Cardiac muscle cell (in vitro differentiated cells and primary cell): ENCODE data around the gene C1GALT1. TPM values are rescaled to one million over a fixed set of nuclear protein-coding genes. Genes with fewer than 3 reads are reported as not detected.

Experiments used
- DNase-seq, 2 donors: peaks; one replicate each; pipeline versions ENCODE4 v3.0.0 to v3.0.0-alpha.2; 2010 to 2017; ENCODE audit warnings: low read depth in 1 of 2, low spot score in 1 of 2
- H3K27ac ChIP-seq: fragments of 200-600 bp; sonication (generic); 2 replicates; pipeline ENCODE4 v1.5.1; 2016
- H3K27me3 ChIP-seq: fragments of 200-600 bp; sonication (generic); 2 replicates; pipeline ENCODE4 v1.6.0; 2016; ENCODE audit warnings: control low read depth
- H3K36me3 ChIP-seq: fragments of 200-600 bp; sonication (generic); 2 replicates; pipeline ENCODE4 v1.5.1; 2016; ENCODE audit warnings: control low read depth
- H3K4me1 ChIP-seq: fragments of 200-600 bp; sonication (generic); 2 replicates; pipeline ENCODE4 v1.8.1; 2017; ENCODE audit warnings: low read depth, mild to moderate bottlenecking, mixed run types
- H3K4me3 ChIP-seq: fragments of 200-600 bp; sonication (generic); 2 replicates; pipeline ENCODE4 v1.5.1; 2016; ENCODE audit warnings: mild to moderate bottlenecking
- H3K9me3 ChIP-seq: fragments of 200-600 bp; sonication (generic); 2 replicates; pipeline ENCODE4 v1.5.1; 2017; ENCODE audit warnings: low read depth, mild to moderate bottlenecking, control low read depth
- CTCF ChIP-seq: IDR thresholded peaks from 2 replicates; pipeline ENCODE4 v1.5.1; 2012; ENCODE audit warnings: low read depth, mild to moderate bottlenecking, low read length
- polyA plus RNA-seq: library from polyadenylated mRNA; unstranded; fragments of >200 nt; fragmentation: Nextera tagmentation; extraction: Ambion mirVana; gene quantifications from 2 replicates; pipeline ENCODE4 v1.2.1, GENCODE V29; 2016
- total RNA-seq: library from RNA; depleted of rRNA; stranded (reverse); fragments of >200 nt; gene quantifications from 2 replicates; pipeline ENCODE4 v1.2.3, GENCODE V29; 2016

The C1GALT1 gene
- total and polyA plus RNA-seq, 2 experiments from 2014 or later: 21.9 to 28.6 TPM

GRCh38 chr7:7254908-7255307 is 72.6 kb downstream of the C1GALT1 start:
- Histone ChIP-seq H3K4me1 (no peaks in the 10 kb centered on the region), H3K27ac (no peak overlapping the region), H3K9me3 (no peaks in the 10 kb centered on the region), H3K36me3 (no peaks in the 10 kb centered on the region), H3K4me3 (no peak overlapping the region), H3K27me3 (no peaks in the 10 kb centered on the region)
- no peak for TF ChIP-seq CTCF
- no peak for DNase-seq

- no peak overlapping the region for H3K27ac ChIP-seq
- no peaks in the 10 kb centered on the region for H3K27me3 ChIP-seq
- no peak for TF ChIP-seq CTCF
- H3K4me1 ChIP-seq: no peaks in the 10 kb centered on the region
- no peaks in the 10 kb centered on the region for H3K9me3 ChIP-seq
- H3K4me3 ChIP-seq: no peak overlapping the region
- no peaks in the 10 kb centered on the region for H3K36me3 ChIP-seq
- no peak for DNase-seq
Measured at GRCh38 chr7:7256731-7257274, 74.5 kb downstream of the C1GALT1 start.

- Histone ChIP-seq H3K36me3 (no peaks in the 10 kb centered on the region), H3K4me3 (no peak overlapping the region), H3K27ac (no peak overlapping the region), H3K27me3 (no peaks in the 10 kb centered on the region), H3K9me3 (no peaks in the 10 kb centered on the region), H3K4me1 (no peaks in the 10 kb centered on the region)
- DNase-seq: no peak
- no peak for TF ChIP-seq CTCF
Measured at GRCh38 chr7:7257899-7258692, 75.8 kb downstream of the C1GALT1 start.

GRCh38 chr7:7261863-7262262 is 79.5 kb downstream of the C1GALT1 start:
- TF ChIP-seq CTCF: no peak
- no peaks in the 10 kb centered on the region for H3K9me3 ChIP-seq
- H3K27ac ChIP-seq: no peak overlapping the region
- no peak for DNase-seq
- H3K4me1 ChIP-seq: no peaks in the 10 kb centered on the region
- no peak overlapping the region for H3K4me3 ChIP-seq
- no peaks in the 10 kb centered on the region for H3K27me3 ChIP-seq
- no peaks in the 10 kb centered on the region for H3K36me3 ChIP-seq

GRCh38 chr7:7263297-7264230 is 81.2 kb downstream of the C1GALT1 start:
- no peaks in the 10 kb centered on the region for H3K4me1 ChIP-seq
- H3K27me3 ChIP-seq: no peaks in the 10 kb centered on the region
- no peak for TF ChIP-seq CTCF
- H3K9me3 ChIP-seq: no peaks in the 10 kb centered on the region
- no peak overlapping the region for H3K27ac ChIP-seq
- DNase-seq: no peak
- H3K36me3 ChIP-seq: no peaks in the 10 kb centered on the region
- H3K4me3 ChIP-seq: no peak overlapping the region
